ENCODE data around the gene VPS35L. TPM values are rescaled to one million over a fixed set of nuclear protein-coding genes. Genes with fewer than 3 reads are reported as not detected.

Gene VPS35L
- total and polyA plus RNA-seq, 10 of the 15 experiments (the other 5 are each of a cell fraction or from before 2014, with no cell fraction given), result 14.9 to 44.1 (median 26.3) TPM

DNA sequence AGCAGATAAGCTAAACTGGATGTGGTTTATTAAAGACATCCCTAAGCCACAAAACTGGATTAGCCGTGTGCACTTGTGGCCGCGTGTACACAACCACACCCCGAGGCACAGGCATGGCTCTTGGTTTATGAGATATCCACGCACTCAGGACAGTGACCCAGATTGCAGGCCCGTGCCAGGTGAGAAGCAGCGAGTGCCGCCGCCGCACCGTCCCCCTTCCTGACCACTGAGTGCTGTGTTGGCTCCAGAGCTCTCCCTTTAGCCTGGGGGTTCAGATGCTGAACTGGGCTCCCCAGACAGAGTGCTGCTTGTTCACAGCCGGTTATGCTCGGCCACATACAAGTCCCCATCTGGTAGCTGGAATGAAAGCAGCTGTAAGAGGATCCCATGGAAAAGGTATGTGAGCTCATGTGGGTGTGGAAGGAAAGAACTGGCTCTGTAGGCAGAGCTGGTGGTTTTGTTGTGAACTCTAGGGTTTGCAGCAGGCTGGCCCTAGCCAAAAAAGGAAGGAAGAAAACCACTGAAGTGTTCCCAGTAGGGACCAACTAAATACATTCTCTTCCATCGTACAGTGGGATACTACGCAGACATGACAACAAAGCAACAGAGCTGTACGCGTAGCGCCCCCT lies 133.0 kb downstream of the VPS35L start:
- Histone ChIP-seq H4K20me1 (ENCODE audit: control insufficient read depth, insufficient read depth) (no peaks in the 10 kb centered on the region), H3K4me2 (ENCODE audit: control insufficient read depth, insufficient read depth) (no peak overlapping the region), H2AFZ (ENCODE audit: control insufficient read depth, low read depth, low read length) (no peak overlapping the region), H3K9me3 (replicated peaks; ENCODE audit: control insufficient read depth, insufficient read depth, low read length) (no peaks in the 10 kb centered on the region), H3K4me3 (no peak overlapping the region), H3K4me1 (ENCODE audit: control insufficient read depth, insufficient read depth, low read length) (no peaks in the 10 kb centered on the region), H3K27ac (ENCODE audit: control insufficient read depth, insufficient read depth) (no peak overlapping the region), H3K79me2 (ENCODE audit: control insufficient read depth, insufficient read depth, low read length) (no peaks in the 10 kb centered on the region), H3K27me3 (replicated peaks in 1 of 2; ENCODE audit: control insufficient read depth in 2 of 2, insufficient read depth in 2 of 2, low read length in 1 of 2) (no peaks in the 10 kb centered on the region), H3K9ac (ENCODE audit: control insufficient read depth, insufficient read depth, low read length) (no peak overlapping the region), H3K36me3 (ENCODE audit: control insufficient read depth in 2 of 2, insufficient read depth in 2 of 2, low read length in 1 of 2) (peaks cover 8 to 11% of the 10 kb centered on the region in 2 experiments; a peak in 3 of 4 replicates)
- intact Hi-C loops (cut with micrococcal nuclease; ENCODE audit: unreplicated experiment), result no loop called here
- ChIA-PET POLR2A (no interaction called here), RAD21 (ENCODE audit: unreplicated experiment) (no interaction called here), SMC1A (ENCODE audit: uncharacterized antibody, unreplicated experiment) (no interaction called here), CTCF (no interaction called here)
- ATAC-seq, result no peak
- DNase-seq (ENCODE audit: low read depth, low spot score), result no peak
- BruUV-seq (replicated peaks), result no TSS peak
- whole genome bisulfite sequencing (ENCODE audit: insufficient coverage, insufficient replicate concordance, low lambda C conversion rate, missing lambda C conversion rate), result 95% methylated on average over 18 of the region's 18 CpGs
- no peak for FAIRE-seq
- in situ Hi-C loops (cut with MboI), result no loop called here
- TF ChIP-seq RCOR1 (conservative IDR thresholded peaks at IDR 0.05; ENCODE audit: low read depth, low read length), result no peak
- no peak for TF ChIP-seq IRF4 (IDR thresholded peaks at IDR 0.05; ENCODE audit: low read depth, low read length)
- no peak for TF ChIP-seq CBFB (IDR thresholded peaks at IDR 0.05; ENCODE audit: low read depth)

DNA sequence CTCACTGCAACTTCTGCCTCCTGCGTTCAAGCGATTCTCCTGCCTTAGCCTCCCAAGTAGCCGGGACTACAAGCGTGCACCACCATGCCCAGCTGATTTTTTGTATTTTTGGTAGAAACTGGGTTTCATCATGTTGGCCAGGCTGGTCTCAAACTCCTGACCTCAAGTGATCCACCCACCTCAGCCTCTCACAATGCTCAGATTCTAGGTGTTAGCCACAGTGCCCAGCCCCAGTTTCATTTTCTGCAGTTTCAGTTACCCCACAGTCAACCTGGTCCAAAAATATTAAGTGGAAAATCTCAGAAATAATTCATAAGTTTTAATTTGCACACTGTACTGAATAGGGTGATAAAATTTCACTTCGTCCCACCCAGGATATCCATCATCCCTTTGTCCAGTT lies 133.8 kb downstream of the VPS35L start:
- Histone ChIP-seq H3K79me2 (ENCODE audit: control insufficient read depth, insufficient read depth, low read length) (no peaks in the 10 kb centered on the region), H4K20me1 (ENCODE audit: control insufficient read depth, insufficient read depth) (no peaks in the 10 kb centered on the region), H3K4me3 (no peak overlapping the region), H2AFZ (ENCODE audit: control insufficient read depth, low read depth, low read length) (no peak overlapping the region), H3K27me3 (replicated peaks in 1 of 2; ENCODE audit: control insufficient read depth in 2 of 2, insufficient read depth in 2 of 2, low read length in 1 of 2) (no peaks in the 10 kb centered on the region), H3K9me3 (replicated peaks; ENCODE audit: control insufficient read depth, insufficient read depth, low read length) (no peaks in the 10 kb centered on the region), H3K4me2 (ENCODE audit: control insufficient read depth, insufficient read depth) (no peak overlapping the region), H3K36me3 (ENCODE audit: control insufficient read depth in 2 of 2, insufficient read depth in 2 of 2, low read length in 1 of 2) (peaks cover 6 to 8% of the 10 kb centered on the region in 2 experiments; a peak in 3 of 4 replicates), H3K27ac (ENCODE audit: control insufficient read depth, insufficient read depth) (no peak overlapping the region), H3K9ac (ENCODE audit: control insufficient read depth, insufficient read depth, low read length) (no peak overlapping the region), H3K4me1 (ENCODE audit: control insufficient read depth, insufficient read depth, low read length) (no peaks in the 10 kb centered on the region)
- ATAC-seq (peak; percentile 23; the same call in 1 of the 3 replicates), FAIRE-seq (no peak), DNase-seq (ENCODE audit: low read depth, low spot score) (no peak)
- POLR2A ChIA-PET, result no interaction called here
- RAD21 ChIA-PET (ENCODE audit: unreplicated experiment), result no interaction called here
- no TSS peak for BruUV-seq (replicated peaks)
- in situ Hi-C loops (cut with MboI), result no loop called here
- SMC1A ChIA-PET (ENCODE audit: uncharacterized antibody, unreplicated experiment), result no interaction called here
- CTCF ChIA-PET, result no interaction called here
- intact Hi-C loops (cut with micrococcal nuclease; ENCODE audit: unreplicated experiment), result no loop called here
- whole genome bisulfite sequencing (ENCODE audit: insufficient coverage, insufficient replicate concordance, low lambda C conversion rate, missing lambda C conversion rate), result 96% methylated on average over 5 of the region's 5 CpGs
- no peak for TF ChIP-seq IKZF2 (IDR thresholded peaks at IDR 0.05)
- TF ChIP-seq CHD2 (IDR thresholded peaks at IDR 0.05; ENCODE audit: borderline replicate concordance, low read depth, low read length), result no peak
- TF ChIP-seq BHLHE40 (IDR thresholded peaks at IDR 0.05; ENCODE audit: borderline replicate concordance in 1 of 2, low read depth in 2 of 2, low read length in 1 of 2), result no peak
- TF ChIP-seq, protein P1, sequence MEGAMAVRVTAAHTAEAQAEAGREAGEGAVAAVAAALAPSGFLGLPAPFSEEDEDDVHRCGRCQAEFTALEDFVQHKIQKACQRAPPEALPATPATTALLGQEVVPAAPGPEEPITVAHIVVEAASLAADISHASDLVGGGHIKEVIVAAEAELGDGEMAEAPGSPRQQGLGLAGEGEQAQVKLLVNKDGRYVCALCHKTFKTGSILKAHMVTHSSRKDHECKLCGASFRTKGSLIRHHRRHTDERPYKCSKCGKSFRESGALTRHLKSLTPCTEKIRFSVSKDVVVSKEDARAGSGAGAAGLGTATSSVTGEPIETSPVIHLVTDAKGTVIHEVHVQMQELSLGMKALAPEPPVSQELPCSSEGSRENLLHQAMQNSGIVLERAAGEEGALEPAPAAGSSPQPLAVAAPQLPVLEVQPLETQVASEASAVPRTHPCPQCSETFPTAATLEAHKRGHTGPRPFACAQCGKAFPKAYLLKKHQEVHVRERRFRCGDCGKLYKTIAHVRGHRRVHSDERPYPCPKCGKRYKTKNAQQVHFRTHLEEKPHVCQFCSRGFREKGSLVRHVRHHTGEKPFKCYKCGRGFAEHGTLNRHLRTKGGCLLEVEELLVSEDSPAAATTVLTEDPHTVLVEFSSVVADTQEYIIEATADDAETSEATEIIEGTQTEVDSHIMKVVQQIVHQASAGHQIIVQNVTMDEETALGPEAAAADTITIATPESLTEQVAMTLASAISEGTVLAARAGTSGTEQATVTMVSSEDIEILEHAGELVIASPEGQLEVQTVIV (IDR thresholded peaks at IDR 0.05; ENCODE audit: borderline replicate concordance, partially characterized antibody), result no peak
- TF ChIP-seq RFX5 (IDR thresholded peaks at IDR 0.05; ENCODE audit: low read depth, low read length), result no peak
- no peak for TF ChIP-seq TCF3 (IDR thresholded peaks at IDR 0.05; ENCODE audit: borderline replicate concordance, insufficient read depth, low read depth, low read length)
- TF ChIP-seq YBX1 (IDR thresholded peaks at IDR 0.05), result no peak
- TF ChIP-seq ZNF24 (IDR thresholded peaks at IDR 0.05), result no peak
- TF ChIP-seq POLR2AphosphoS2 (IDR thresholded peaks at IDR 0.05; ENCODE audit: low read depth, low read length), result no peak
- no peak for TF ChIP-seq RBBP5 (conservative IDR thresholded peaks at IDR 0.05)
- no peak for TF ChIP-seq CBX3 (IDR thresholded peaks at IDR 0.05; ENCODE audit: borderline replicate concordance, low read depth)
- TF ChIP-seq SMC3 (IDR thresholded peaks at IDR 0.05; ENCODE audit: borderline replicate concordance, low read length), result no peak
- no peak for TF ChIP-seq BCL11A (IDR thresholded peaks at IDR 0.05; ENCODE audit: low read depth, low read length)
